ENCODE results near the gene TRIB2.

The TRIB2 gene

GRCh38 chr2:12701786-12702167 lies 15.0 kb upstream of the TRIB2 start:
- Histone ChIP-seq H3K36me3 (replicated peaks) (no peaks in the 10 kb centered on the region), H3K27me3 (replicated peaks) (no peaks in the 10 kb centered on the region), H3K4me3 (ENCODE audit: low read depth, low read length) (no peak overlapping the region), H3K27ac (peak overlapping the region; percentile 91)
- in situ Hi-C loops (cut with HindIII; ENCODE audit: low pct_ligation_motif_present, low sequenced_read_pairs), result loop anchor here (25.0 kb wide), 2 partner anchors 389 to 839 kb away; no protein-coding TSS in a partner anchor
- no peak for DNase-seq
- no peak for TF ChIP-seq CTCF (IDR thresholded peaks at IDR 0.05; ENCODE audit: low read depth, low read length, missing control alignments)

GRCh38 chr2:12702168-12703121 lies 14.3 kb upstream of the TRIB2 start:
- peak; percentile 89 for DNase-seq
- TF ChIP-seq CTCF (IDR thresholded peaks at IDR 0.05; ENCODE audit: low read depth, low read length, missing control alignments), result no peak
- no peaks in the 10 kb centered on the region for H3K27me3 ChIP-seq (replicated peaks)
- no peak overlapping the region for H3K4me3 ChIP-seq (ENCODE audit: low read depth, low read length)
- H3K36me3 ChIP-seq (replicated peaks), result no peaks in the 10 kb centered on the region
- H3K27ac ChIP-seq, result peak overlapping the region; percentile 91
- in situ Hi-C loops (cut with HindIII; ENCODE audit: low pct_ligation_motif_present, low sequenced_read_pairs), result loop anchor here (25.0 kb wide), 2 partner anchors 390 to 840 kb away; no protein-coding TSS in a partner anchor

GRCh38 chr2:12704378-12704777 lies 12.4 kb upstream of the TRIB2 start:
- TF ChIP-seq CTCF (IDR thresholded peaks at IDR 0.05; ENCODE audit: low read depth, low read length, missing control alignments), result no peak
- Histone ChIP-seq H3K27me3 (replicated peaks) (no peaks in the 10 kb centered on the region), H3K36me3 (replicated peaks) (no peaks in the 10 kb centered on the region), H3K4me3 (ENCODE audit: low read depth, low read length) (no peak overlapping the region), H3K27ac (no peak overlapping the region)
- DNase-seq, result no peak
- in situ Hi-C loops (cut with HindIII; ENCODE audit: low pct_ligation_motif_present, low sequenced_read_pairs), result loop anchor here (25.0 kb wide), 2 partner anchors 392 to 842 kb away; no protein-coding TSS in a partner anchor

- TF ChIP-seq CTCF (IDR thresholded peaks at IDR 0.05; ENCODE audit: low read depth, low read length, missing control alignments), result no peak
- in situ Hi-C loops (cut with HindIII; ENCODE audit: low pct_ligation_motif_present, low sequenced_read_pairs), result loop anchor here (25.0 kb wide), 2 partner anchors 393 to 843 kb away; no protein-coding TSS in a partner anchor
- Histone ChIP-seq H3K27ac (no peak overlapping the region), H3K4me3 (ENCODE audit: low read depth, low read length) (no peak overlapping the region), H3K36me3 (replicated peaks) (no peaks in the 10 kb centered on the region), H3K27me3 (replicated peaks) (no peaks in the 10 kb centered on the region)
- DNase-seq, result no peak
These were observed 11.5 kb upstream of the TRIB2 start for GRCh38 chr2:12705230-12705629.

GRCh38 chr2:12705742-12706141 lies 11.0 kb upstream of the TRIB2 start:
- Histone ChIP-seq H3K36me3 (replicated peaks) (no peaks in the 10 kb centered on the region), H3K27ac (no peak overlapping the region), H3K27me3 (replicated peaks) (no peaks in the 10 kb centered on the region), H3K4me3 (ENCODE audit: low read depth, low read length) (no peak overlapping the region)
- no peak for DNase-seq
- TF ChIP-seq CTCF (IDR thresholded peaks at IDR 0.05; ENCODE audit: low read depth, low read length, missing control alignments), result no peak
- in situ Hi-C loops (cut with HindIII; ENCODE audit: low pct_ligation_motif_present, low sequenced_read_pairs), result loop anchor here (25.0 kb wide), 2 partner anchors 393 to 843 kb away; no protein-coding TSS in a partner anchor

Measured in brain microvascular endothelial cell (primary cell).